HG03066 (cell line): ENCODE results near the gene HLA-DMB.
A peak's percentile ranks its signal among the peaks of the same experiment; 100 is the strongest.
"Not testable (repeated sequence)": the region's sequence is repeated elsewhere in the genome, so short reads cannot be mapped to it uniquely, and the experiment has no call there.

Experiments used
- ATAC-seq: cut with Tn5 transposase; IDR thresholded peaks from one replicate; pipeline ENCODE4 v1.9.1; 2021; ENCODE audit warnings: low read depth; ENCODE audit not compliant: unreplicated experiment

HLA-DMB gene

GRCh38 chr6:32952817-32953739 lies 12.2 kb upstream of the HLA-DMB start, which contains the start of gene HLA-DMA:
TSS of gene HLA-DMA (minus strand) at chr6:32953097. CDS start at chr6:32953036, 61 bp downstream.
- ATAC-seq, result peak; percentile 92

GRCh38 chr6:32950449-32950848 lies 9.6 kb upstream of the HLA-DMB start:
- ATAC-seq, result no peak

- ATAC-seq, result no peak
Observed at GRCh38 chr6:32950010-32950409, 9.2 kb upstream of the HLA-DMB start.

GRCh38 chr6:32949113-32949512 lies 8.3 kb upstream of the HLA-DMB start:
- no peak for ATAC-seq

- no peak for ATAC-seq
Observed at GRCh38 chr6:32947552-32948465, 7.0 kb upstream of the HLA-DMB start.

- ATAC-seq, result no peak
Observed at GRCh38 chr6:32946893-32947292, 6.1 kb upstream of the HLA-DMB start.

GRCh38 chr6:32945953-32946352 lies 5.1 kb upstream of the HLA-DMB start:
- no peak for ATAC-seq

- ATAC-seq, result no peak
Observed at GRCh38 chr6:32945108-32945760, 4.4 kb upstream of the HLA-DMB start.

GRCh38 chr6:32943864-32944649 lies 3.2 kb upstream of the HLA-DMB start:
- ATAC-seq, result peak; percentile 34

GRCh38 chr6:32942555-32943123 lies 1.8 kb upstream of the HLA-DMB start:
- not testable (repeated sequence) for ATAC-seq

- ATAC-seq, result peak; percentile 60
Observed at GRCh38 chr6:32941214-32941768, 463 bp upstream of the HLA-DMB start.

GRCh38 chr6:32938494-32938893 lies 2.3 kb downstream of the HLA-DMB start:
- no peak for ATAC-seq

GRCh38 chr6:32937230-32937633 lies 3.6 kb downstream of the HLA-DMB start:
- ATAC-seq, result no peak

- no peak for ATAC-seq
Observed at GRCh38 chr6:32936239-32937152, 4.3 kb downstream of the HLA-DMB start.

- no peak for ATAC-seq
Observed at GRCh38 chr6:32935551-32936238, 5.1 kb downstream of the HLA-DMB start.

GRCh38 chr6:32933661-32934085 lies 7.2 kb downstream of the HLA-DMB start:
- no peak for ATAC-seq

GRCh38 chr6:32932132-32932868 lies 8.5 kb downstream of the HLA-DMB start:
- ATAC-seq, result no peak
